Measurements from ENCODE around the gene WARS2. TPM values are rescaled to one million over a fixed set of nuclear protein-coding genes. Genes with fewer than 3 reads are reported as not detected.

WARS2 gene
- total RNA-seq, 1 donor from 2014 or later = 7.9 TPM

- peaks cover 2% of the 10 kb centered on the region for H3K27me3 Mint-ChIP-seq (ENCODE audit: unreplicated experiment)
- DNase-seq = no peak
- no peak overlapping the region for H3K4me3 Mint-ChIP-seq (ENCODE audit: unreplicated experiment)
- H3K9me3 Mint-ChIP-seq (ENCODE audit: unreplicated experiment) = no peaks in the 10 kb centered on the region
- no peaks in the 10 kb centered on the region for H3K4me1 Mint-ChIP-seq (ENCODE audit: low read depth, unreplicated experiment)
- H3K27ac Mint-ChIP-seq (ENCODE audit: unreplicated experiment) = no peak overlapping the region
- no peak for TF ChIP-seq CTCF (IDR thresholded peaks at IDR 0.05; ENCODE audit: partially characterized antibody, unreplicated experiment)
- H3K36me3 Mint-ChIP-seq (ENCODE audit: unreplicated experiment) = no peaks in the 10 kb centered on the region
Observed at GRCh38 chr1:119147661-119148090, 7.2 kb upstream of the WARS2 start.

GRCh38 chr1:119146466-119146865 lies 6.0 kb upstream of the WARS2 start:
- H3K27ac Mint-ChIP-seq (ENCODE audit: unreplicated experiment) = no peak overlapping the region
- no peaks in the 10 kb centered on the region for H3K4me1 Mint-ChIP-seq (ENCODE audit: low read depth, unreplicated experiment)
- peaks cover 2% of the 10 kb centered on the region for H3K27me3 Mint-ChIP-seq (ENCODE audit: unreplicated experiment)
- DNase-seq = no peak
- H3K4me3 Mint-ChIP-seq (ENCODE audit: unreplicated experiment) = no peak overlapping the region
- TF ChIP-seq CTCF (IDR thresholded peaks at IDR 0.05; ENCODE audit: partially characterized antibody, unreplicated experiment) = no peak
- H3K9me3 Mint-ChIP-seq (ENCODE audit: unreplicated experiment) = no peaks in the 10 kb centered on the region
- H3K36me3 Mint-ChIP-seq (ENCODE audit: unreplicated experiment) = no peaks in the 10 kb centered on the region

GRCh38 chr1:119144813-119145212 lies 4.4 kb upstream of the WARS2 start:
- Mint-ChIP-seq H3K27ac (ENCODE audit: unreplicated experiment) (no peak overlapping the region), H3K9me3 (ENCODE audit: unreplicated experiment) (no peaks in the 10 kb centered on the region), H3K4me1 (ENCODE audit: low read depth, unreplicated experiment) (peaks cover 2% of the 10 kb centered on the region), H3K27me3 (ENCODE audit: unreplicated experiment) (no peaks in the 10 kb centered on the region), H3K4me3 (ENCODE audit: unreplicated experiment) (no peak overlapping the region), H3K36me3 (ENCODE audit: unreplicated experiment) (no peaks in the 10 kb centered on the region)
- no peak for TF ChIP-seq CTCF (IDR thresholded peaks at IDR 0.05; ENCODE audit: partially characterized antibody, unreplicated experiment)
- DNase-seq = no peak

GRCh38 chr1:119143706-119144105 lies 3.3 kb upstream of the WARS2 start:
- no peak overlapping the region for H3K27ac Mint-ChIP-seq (ENCODE audit: unreplicated experiment)
- peaks cover 2% of the 10 kb centered on the region for H3K4me1 Mint-ChIP-seq (ENCODE audit: low read depth, unreplicated experiment)
- TF ChIP-seq CTCF (IDR thresholded peaks at IDR 0.05; ENCODE audit: partially characterized antibody, unreplicated experiment) = no peak
- no peak overlapping the region for H3K4me3 Mint-ChIP-seq (ENCODE audit: unreplicated experiment)
- no peaks in the 10 kb centered on the region for H3K27me3 Mint-ChIP-seq (ENCODE audit: unreplicated experiment)
- DNase-seq = no peak
- H3K9me3 Mint-ChIP-seq (ENCODE audit: unreplicated experiment) = no peaks in the 10 kb centered on the region
- H3K36me3 Mint-ChIP-seq (ENCODE audit: unreplicated experiment) = no peaks in the 10 kb centered on the region

GRCh38 chr1:119141660-119142059 lies 1.2 kb upstream of the WARS2 start:
- H3K4me1 Mint-ChIP-seq (ENCODE audit: low read depth, unreplicated experiment) = peaks cover 2% of the 10 kb centered on the region
- H3K4me3 Mint-ChIP-seq (ENCODE audit: unreplicated experiment) = no peak overlapping the region
- no peaks in the 10 kb centered on the region for H3K27me3 Mint-ChIP-seq (ENCODE audit: unreplicated experiment)
- H3K36me3 Mint-ChIP-seq (ENCODE audit: unreplicated experiment) = no peaks in the 10 kb centered on the region
- H3K9me3 Mint-ChIP-seq (ENCODE audit: unreplicated experiment) = no peaks in the 10 kb centered on the region
- TF ChIP-seq CTCF (IDR thresholded peaks at IDR 0.05; ENCODE audit: partially characterized antibody, unreplicated experiment) = no peak
- no peak for DNase-seq
- H3K27ac Mint-ChIP-seq (ENCODE audit: unreplicated experiment) = no peak overlapping the region
